Stimulated activated CD4-positive, alpha-beta T cell treated with anti-CD3 and anti-CD28 coated beads, Interleukin-1b, Interleukin-23, amount 100 ng/mL, for 4 hours (primary cell): ENCODE measurements around the gene GNAO1.

Experiments used
- DNase-seq, 2 donors: peaks; one replicate each; pipeline ENCODE4 v3.0.0-alpha.2; 2020; ENCODE audit warnings: low read depth in 2 of 2

GNAO1 gene

DNA sequence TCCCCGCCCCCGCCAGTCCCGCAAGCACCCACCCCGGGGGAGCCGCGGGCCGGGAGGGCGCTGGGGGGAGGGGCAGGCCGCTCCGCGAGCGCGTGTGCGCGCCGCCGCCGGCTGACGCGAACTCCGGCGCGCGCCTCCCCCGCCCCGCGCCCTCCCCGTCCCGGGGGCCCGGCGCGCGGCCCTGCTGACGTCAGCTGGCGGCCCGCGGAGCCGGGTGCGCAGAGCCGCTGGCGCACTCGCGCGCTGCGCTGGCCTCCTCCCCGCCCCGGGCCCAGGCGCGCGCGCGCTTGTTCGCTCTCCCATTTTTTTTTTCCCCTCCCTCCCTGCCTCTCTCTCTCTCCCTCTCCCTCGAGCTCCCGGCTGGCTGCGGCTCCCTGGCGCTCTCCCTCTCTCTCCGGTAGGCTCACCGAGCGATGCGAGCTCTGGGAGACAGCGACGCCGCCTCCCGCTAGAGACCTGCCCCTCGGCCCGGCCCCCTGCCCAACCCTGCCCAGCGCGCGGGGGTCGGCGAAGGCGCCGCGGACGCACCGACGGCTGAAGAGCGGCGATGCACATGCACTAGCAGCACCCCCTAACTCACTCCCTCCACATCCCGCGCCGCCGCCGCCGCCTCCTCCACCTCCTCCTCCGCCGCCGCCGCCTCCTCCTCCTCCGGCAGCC lies at the start of gene GNAO1:
Gene GNAO1, plus strand, starts transcription at position 334 of the 660 bp plus-strand sequence. CDS start 747 bp downstream, outside the sequence.
- peak; percentile 58 for DNase-seq

DNA sequence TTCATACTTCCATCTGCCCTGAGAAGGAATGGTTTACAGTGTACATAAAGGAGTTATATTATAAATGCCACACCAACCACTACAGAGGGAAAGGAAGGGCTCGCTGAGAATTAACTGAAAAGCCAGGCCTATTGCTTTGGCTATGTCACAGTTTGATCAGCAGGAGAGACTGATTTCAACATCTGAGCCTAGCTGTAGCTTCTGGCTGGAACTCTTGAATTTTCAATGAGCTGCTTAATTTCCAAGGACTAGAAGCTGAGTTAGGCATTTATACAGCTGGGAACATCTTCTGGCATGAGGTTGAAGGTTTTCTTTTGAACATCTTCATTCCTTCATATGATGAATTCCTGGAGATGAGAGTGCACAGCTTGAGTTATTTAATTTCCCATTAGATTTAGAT lies 47.6 kb upstream of the GNAO1 start:
- DNase-seq = no peak

DNA sequence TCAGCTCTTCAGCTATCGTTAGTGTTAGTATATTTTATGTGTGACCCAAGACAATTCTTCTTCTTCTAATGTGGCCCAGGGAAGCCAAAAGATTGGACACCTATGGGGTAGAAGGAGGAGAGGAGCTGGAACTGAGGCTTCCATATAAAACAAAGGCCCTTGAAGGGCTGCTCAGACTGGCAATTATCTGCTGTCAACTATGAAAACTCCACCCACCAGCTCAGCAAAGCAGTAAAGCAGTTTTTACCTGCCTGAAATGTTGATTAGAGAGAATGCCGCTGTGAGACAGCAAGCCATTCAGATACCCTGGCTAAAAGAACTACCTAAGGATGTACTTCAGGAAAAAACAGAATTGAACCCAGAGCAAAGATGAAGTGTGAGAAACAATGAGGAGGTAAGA lies 45.9 kb upstream of the GNAO1 start:
- DNase-seq = no peak

- no peak for DNase-seq
These were observed 39.7 kb upstream of the GNAO1 start for GRCh38 chr16:56151621-56152020.

DNA sequence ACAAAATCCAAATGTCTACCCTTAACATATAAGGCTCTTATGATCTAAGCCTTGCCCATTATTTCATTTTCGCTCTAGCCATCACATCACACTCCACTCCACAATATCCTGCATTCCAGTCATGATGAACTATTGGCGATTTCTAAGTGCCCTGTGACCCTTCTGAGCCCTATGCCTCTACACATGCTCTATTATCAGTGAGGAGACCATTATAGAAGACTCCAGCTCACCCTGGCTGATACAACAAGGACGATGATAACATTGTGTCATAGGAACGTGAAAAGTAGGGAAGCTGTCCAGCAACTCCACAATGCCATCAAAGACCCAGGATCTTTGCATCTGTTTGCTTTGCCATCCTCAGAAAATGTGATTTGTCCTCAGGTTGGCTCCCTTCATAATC lies 29.6 kb upstream of the GNAO1 start:
- no peak for DNase-seq

- no peak for DNase-seq
These were observed 28.2 kb upstream of the GNAO1 start for GRCh38 chr16:56163089-56163488.

GRCh38 chr16:56163938-56164337 lies 27.4 kb upstream of the GNAO1 start:
- DNase-seq = no peak

- DNase-seq = no peak
These were observed 26.7 kb upstream of the GNAO1 start for GRCh38 chr16:56164636-56165035.

GRCh38 chr16:56174411-56174810 lies 16.9 kb upstream of the GNAO1 start:
- DNase-seq = no peak

DNA sequence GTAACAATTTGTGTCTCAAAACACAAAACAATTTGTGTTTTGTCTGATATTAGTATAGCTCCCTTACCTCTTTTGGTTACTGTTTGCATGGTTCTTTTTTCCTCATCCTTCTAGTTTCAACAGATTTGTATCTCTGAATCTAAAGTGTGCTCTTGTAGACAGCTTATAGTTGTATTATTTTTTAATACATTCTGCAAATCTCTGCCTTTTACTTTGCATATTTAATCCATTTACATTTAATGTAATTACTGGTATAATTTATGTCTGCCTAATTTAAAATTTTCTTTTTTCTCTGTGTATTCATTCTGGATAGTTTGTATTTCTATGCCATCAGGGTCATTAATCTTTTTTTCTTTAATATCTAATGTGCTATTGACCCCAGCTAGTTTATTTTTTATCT lies 9.9 kb upstream of the GNAO1 start:
- DNase-seq = no peak

GRCh38 chr16:56183266-56183665 lies 8.0 kb upstream of the GNAO1 start:
- DNase-seq = no peak

DNA sequence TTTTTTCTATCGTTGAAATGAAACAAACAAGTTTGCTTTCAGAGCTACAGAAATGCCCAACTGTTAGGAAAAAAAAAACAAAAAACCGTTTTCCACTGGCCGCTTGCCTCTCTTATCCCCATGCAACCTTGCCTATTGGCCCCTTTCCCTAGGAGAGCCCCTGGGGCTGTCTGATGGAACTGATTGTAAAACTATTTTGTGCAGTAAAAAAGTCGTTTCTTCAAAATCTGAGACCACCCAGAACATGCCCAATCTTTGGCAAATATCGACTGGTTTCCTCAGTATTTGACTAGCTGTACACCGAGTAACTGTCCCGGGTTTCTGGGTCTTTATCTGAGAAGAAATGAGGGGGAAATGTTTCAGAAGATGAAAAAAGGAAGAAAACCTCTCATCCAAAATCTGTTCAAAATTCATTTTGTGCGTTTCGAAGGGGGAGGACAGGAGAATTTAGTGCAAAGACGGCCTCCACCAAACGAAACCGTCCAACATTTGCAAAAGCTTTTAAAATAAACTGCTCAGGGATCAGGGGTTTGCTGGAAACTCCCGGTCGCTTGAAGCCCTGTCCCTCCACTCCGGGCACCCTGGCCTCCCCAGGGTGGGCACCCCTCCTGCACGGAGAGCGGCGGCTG lies 1.1 kb upstream of the GNAO1 start:
- DNase-seq = no peak

GRCh38 chr16:56190677-56191155 lies 573 bp upstream of the GNAO1 start:
- no peak for DNase-seq

- no peak for DNase-seq
These were observed 746 bp downstream of the GNAO1 start for GRCh38 chr16:56191835-56192634.

DNA sequence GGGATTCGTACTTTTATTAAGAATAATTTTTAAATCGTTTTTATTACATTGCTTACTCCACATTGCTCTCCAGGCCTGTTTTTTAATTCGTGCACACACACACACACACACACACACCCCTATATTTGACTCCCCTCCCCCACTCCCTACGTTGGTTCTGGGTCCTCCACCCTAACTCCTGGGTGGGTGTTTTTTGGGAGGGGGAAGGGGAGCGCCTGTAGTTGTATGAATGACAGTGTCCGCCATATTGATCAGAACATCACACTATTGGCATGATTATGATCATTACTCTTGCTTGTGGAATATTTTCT lies 1.3 kb downstream of the GNAO1 start:
- DNase-seq = no peak

- no peak for DNase-seq
These were observed 2.0 kb downstream of the GNAO1 start for GRCh38 chr16:56192986-56193945.

GRCh38 chr16:56193951-56194726 lies 2.9 kb downstream of the GNAO1 start:
- peak; percentile 51 to 69 for DNase-seq

GRCh38 chr16:56195151-56195550 lies 3.9 kb downstream of the GNAO1 start:
- DNase-seq = no peak

- no peak for DNase-seq
These were observed 5.1 kb downstream of the GNAO1 start for GRCh38 chr16:56196381-56196780.

DNA sequence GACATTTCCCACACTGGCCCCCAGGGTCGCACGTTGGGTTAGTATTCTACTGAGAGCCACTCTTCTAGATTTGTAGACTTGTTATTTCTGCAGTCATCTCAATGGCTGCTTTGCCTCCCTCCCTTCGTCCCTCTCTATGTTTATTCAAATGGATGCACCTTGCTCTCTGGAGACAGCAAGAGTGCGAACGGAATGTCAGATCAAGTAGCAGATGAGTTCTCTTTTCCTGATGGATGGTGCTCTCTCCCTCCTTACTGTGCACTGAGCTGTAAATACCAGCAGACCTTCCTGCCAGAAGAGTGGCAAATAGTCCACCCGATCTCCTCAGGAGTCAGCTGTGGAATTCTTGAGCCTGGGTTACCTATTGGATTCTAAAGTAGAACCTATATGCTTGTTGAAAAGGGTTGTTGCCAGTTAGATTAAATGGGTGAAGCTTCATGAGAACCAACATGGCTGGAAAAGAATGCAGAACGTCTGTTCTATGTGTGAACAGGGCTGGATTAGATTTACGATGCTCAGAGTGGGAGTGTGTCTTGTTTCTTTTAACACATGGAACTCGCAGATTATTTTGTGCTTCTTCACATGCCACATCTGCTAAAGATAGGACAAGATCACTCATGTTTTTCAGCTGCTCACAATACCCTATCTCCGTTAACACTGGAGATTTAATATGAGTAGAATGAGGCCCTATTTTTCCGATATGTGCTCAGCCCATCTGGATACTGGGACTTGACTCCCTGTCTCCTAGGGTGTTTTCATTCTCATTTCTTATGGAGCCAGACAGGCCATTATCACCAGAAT lies 6.1 kb downstream of the GNAO1 start:
- DNase-seq = no peak
